Stimulated activated CD8-positive, alpha-beta memory T cell treated with anti-CD3 and anti-CD28 coated beads, Interleukin-15, amount 100 ng/mL, for 1 hour (primary cell): Measurements from ENCODE around the gene CHD3.

Experiments
- DNase-seq: peaks from one replicate; pipeline ENCODE4 v3.0.0-alpha.2; 2020; ENCODE audit warnings: low read depth

CHD3 gene

DNA sequence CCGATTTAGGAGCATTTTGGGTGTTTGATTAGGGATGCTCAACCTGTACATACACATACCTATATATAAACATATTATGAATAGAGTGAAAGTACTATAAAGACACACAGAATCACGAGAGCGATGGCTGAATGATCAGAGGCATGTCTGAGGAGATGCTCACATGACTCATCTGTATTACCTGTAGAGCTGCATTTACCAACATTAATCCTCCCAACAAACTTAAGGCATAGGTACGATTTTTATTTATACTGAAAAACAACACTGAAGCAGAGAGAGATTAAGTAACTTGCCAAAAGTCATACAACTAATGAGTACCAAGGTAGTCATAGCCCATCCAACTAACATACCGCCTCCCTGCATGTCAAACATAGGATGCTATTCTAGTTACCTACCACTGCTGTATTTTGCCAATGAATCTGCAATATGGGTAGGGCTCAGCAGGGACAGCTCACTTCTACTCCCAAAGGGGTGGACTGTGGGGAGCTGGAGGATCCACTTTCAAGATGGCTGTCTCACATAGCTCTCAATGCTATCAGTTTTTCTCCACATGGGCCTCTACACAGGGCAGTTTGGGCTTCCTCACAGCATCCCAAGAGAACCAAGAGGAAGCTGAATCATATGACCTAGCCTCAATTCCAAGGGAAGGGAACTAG is 23.5 kb upstream of the CHD3 start:
- no peak for DNase-seq

DNA sequence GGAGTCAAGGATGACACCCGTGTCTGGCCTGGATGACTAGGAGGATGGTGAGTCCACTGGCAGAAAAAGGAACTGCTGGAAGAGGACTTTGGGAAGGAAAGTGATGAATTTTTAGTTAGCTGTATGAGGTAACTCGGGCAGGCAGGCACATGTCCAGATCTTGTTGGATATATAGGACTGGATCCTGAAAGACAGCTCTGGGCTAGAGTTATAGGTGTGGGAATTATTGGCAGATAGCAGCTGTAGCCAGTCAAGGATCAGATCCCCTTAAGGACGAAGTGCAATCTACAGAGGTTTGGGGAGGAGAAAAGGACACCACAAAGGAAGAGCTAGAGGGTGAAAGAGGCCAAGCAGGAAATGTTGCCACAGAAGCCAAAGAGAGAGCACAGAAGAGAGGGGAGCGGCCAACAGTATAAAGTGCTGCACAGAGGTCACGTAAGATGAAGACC is 20.7 kb upstream of the CHD3 start:
- DNase-seq = no peak

DNA sequence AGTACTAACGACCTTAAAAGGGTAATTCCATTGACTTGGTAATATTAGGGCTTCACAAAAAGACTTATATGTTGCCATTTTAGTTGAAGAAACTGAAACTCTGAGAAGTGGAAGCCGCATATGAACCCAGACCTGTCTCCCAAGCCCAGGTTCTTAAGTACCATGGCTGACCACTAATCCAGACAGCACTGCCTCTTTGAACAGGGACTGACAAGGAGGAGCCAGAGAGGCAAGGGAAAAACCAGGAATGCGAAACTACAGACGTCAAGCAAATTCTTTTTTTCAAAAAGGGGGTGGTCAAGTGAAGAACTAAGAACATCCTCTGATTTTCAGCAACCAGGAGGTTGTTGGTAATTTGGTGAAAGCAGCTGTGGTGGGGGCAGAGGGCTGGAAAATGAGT is 15.5 kb upstream of the CHD3 start:
- no peak for DNase-seq

DNA sequence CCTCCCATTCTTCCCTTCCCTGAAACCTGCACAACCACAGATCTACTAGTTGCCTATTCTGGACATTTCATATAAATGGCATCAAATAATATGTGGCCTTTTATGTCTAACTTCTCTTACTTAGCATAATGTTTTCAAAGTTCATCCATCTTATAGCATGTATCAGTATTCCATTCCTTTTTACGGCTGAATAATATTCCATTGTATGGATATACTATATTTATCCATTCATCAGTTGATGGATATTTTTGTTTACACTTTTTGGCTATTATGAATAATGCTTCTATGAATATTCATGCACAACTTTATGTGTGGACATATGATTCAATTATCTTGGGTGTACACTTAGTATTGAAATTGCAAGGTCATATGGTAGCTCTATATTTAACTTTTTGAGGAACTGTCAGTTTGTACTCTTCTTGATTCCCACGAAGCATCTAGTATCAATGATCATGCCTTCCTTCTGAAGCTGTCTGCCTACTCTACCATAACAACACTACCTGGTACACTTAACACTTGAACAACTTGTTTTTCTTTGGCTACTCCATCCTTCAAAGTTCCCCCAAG is 12.7 kb upstream of the CHD3 start:
- DNase-seq = no peak

DNA sequence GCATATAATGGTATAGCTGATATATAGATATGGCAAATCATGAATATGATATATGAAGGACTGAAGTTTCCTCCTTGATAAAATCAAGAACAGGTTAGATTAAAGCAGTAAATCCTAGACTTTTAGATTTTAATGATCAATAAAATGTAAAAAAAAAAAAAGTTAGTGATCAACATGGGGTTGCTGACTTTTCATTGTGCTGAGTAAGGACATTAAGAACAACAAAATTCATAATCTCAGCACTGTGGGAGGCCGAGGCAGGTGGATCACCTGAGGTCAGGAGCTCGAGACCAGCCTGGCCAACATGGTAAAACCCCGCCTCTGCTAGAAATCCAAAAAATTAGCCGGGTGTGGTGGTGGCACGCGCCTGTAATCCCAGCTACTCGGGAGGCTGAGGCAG is 10.4 kb upstream of the CHD3 start:
- no peak for DNase-seq

DNA sequence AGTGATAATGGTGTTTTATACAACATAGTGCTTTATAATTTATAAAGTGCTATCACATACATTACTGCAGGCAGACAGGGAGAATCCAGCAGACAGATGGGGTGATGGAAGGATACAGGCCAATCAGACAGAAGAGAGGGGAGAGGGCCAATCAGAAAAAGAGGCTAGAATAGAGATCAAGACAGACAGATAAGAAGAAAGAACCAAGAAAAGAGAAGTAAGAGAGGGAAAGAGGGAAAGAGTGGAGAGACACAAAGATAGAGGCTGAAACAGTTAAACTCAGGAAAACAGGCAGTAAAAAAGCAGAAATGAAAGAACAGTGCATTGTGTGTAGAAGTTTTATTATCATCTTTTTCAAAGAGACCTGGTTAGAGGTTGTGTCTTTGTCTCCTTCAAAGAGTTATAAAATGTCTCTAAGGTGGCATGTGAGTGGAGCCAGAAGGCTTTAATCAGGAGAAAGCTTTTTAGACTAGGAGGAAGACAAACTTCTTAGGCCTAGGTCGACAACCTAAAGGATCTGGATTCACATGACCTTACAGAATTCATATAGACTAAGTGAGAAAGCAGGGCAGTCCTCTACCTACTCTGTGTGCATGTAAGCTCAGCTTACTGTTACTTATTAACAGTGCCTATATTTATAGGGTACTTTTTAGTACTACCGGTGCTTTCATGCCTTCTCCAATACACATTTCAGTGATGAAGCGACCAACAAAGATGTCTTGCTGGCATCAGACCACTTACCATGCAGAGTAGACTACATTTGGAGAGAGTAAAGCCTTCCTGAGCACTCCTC is 8.3 kb upstream of the CHD3 start:
- DNase-seq = no peak

DNA sequence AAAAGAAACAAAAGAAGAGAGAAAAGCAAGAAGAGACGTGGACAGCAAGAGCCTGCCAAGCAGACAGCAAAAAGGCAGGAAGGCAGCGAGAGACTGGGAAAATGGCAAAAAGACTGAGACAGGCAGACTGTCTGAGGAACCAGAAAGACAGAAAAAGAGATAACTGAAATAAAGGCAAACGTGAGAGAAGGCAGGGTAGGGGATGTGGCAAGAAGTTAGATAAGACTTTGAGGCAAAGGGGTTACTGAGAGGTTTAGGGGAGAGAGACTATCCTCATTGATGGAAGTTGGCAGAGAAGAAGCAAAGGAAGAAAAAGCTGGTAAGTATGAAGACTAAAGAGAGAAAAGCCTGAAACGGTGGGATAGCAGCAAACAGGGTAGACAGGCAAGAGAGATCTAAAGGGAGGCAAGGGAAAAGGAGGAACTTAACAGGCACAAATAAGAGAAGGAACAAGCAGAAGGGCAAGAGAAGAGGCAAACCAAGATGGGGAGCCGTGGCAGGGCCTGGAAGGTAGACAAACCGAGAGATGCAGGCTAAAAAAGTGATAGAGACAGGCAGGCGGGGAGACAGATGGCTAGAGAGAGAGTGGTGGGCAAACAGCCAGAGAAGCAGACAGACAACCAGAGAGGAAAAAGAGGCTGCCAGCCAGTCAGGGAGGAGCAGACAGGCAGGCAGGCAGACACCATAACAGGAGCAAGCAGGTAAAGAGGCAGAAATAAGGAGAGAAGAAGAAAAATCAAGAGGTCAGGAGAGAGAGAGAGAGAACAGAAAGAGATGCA is 7.1 kb upstream of the CHD3 start:
- no peak for DNase-seq

DNA sequence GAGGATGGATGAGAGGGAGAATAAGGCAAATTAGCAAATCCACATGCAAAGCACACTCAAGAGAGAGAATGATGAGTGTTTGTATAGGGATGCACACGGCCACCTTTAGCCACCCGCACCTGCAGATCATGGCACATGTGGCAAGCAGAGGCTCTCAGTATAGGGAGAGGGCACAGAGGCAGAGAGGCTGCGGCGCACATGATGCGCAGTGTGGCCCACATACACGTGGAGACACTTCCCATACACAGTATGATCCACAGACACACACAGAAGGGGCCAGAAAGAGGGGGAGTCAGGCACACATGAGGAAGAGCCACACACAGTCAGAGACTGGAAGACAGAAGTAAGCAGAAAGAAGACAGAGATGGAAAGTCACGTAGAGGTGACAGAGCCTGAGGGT is 6.5 kb upstream of the CHD3 start:
- no peak for DNase-seq

DNA sequence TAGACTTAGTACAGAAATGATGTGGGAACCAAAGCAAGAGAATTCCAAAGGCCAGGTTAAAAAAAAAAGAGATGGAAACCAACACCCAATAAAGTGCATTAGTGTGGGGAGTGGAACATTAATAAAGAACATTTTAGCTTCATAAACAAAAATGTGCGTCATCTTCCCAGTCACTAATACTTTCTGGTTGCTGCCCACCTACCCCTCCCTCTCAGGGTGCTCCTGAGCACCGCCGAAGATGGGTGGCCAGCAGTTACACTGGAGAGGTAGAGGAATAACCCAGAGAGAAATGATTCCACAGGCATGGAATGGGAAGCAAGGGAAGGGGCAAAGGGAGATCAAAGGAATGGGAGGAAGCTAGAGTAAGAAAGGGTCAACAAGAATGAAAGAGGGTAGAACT is 6.0 kb upstream of the CHD3 start:
- DNase-seq = no peak

DNA sequence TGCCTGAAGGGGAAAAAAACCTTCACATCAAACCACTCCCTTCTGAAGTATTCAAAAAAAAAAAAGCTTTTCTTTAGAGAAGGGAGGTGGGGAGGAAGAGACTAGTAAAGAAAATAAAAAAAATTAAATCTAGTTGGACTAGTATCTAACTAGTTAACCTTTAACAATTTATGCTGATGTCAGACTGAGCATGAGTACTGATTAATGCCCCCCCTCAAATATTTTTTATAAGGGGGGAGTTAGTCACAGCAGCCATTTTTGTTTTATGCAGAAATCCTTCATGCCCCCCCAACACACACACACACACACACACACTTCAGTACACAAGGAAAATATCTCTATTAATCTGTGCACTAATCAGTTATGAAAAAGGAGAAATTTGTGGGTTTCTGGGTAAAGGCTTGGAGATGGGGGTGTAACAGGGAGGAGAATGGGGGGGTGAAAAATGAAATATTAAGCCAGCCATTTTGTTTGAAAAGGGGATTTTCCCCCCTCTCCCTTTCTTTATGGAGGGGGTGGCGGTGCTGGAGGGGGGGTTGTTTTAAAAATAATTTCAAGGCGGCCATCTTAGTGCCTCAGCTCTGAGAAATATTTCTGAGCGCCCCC is 4.7 kb upstream of the CHD3 start:
- DNase-seq = no peak

DNA sequence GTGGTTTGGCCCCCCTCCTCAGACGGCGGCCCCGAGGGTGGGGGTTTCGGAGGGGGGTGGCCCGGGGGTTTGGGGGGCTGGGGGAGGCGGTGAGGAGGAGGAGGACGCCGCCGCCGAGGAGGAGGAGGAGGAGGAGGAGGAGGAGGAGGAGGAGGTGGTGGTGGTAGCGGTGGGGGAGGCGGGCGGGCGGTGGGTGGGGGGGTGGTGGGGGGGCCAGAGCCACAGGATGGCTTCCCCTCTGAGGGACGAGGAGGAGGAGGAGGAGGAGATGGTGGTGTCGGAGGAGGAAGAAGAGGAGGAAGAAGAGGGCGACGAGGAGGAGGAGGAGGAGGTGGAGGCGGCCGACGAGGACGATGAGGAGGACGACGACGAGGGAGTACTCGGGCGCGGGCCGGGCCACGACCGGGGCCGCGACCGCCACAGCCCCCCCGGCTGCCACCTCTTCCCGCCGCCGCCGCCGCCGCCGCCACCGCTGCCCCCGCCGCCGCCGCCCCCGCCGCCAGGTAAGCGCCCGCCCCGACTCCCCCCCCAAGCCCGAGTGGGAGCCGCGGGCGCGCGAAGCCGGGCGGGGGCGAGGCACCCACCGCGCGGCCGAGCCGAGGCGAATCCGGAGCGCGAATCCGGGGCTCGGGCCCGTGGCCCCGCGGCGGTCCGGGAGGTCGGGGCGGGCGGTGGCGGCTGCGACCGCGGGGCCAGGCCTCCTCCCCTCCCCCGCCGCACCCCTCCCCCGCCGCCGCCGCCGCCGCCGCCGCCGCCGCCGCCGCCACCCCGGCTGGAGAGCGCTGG is 3.8 kb upstream of the CHD3 start:
- no peak for DNase-seq

DNA sequence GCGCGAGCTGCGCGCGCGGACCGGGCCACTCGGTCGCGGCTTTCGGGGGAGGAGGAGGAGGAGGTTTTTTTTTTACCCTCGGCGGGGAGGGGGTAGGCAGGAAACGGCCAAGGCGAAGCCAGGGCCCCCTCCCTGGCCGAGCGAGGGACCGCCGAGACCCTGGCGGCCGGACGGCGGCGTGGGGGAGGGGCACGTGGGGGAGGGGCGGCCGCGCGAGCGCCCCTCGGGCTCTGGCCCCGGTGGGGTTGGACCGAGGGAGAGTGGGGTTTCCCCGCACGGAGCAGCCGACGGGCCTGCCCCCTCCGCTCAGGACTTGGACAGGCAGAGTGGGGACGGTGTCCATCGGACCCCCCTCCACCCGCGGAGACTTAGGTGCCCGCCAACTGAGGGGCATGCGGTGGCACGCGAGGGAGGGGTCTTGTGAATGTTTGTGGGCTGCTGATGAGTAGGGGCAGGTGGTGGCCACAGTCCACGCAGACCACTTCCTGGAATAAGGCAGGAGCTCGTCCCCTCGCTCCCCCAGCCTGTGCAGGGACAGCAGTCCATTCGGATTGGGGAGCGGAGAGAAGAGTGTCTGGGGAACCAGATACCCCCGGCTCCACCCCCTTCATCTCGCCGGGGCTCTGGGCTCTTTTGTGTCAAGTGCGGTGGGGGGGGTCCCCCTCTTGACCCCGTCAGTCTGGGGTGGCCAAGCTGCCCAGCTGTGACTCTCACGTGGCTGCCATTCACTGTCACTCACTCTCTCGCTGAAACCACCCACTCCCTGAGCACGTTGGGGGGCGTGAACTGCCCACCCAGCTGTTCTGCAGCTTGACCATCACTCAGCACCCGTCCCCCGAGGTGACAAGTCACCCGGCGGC is 3.0 kb upstream of the CHD3 start:
- no peak for DNase-seq

DNA sequence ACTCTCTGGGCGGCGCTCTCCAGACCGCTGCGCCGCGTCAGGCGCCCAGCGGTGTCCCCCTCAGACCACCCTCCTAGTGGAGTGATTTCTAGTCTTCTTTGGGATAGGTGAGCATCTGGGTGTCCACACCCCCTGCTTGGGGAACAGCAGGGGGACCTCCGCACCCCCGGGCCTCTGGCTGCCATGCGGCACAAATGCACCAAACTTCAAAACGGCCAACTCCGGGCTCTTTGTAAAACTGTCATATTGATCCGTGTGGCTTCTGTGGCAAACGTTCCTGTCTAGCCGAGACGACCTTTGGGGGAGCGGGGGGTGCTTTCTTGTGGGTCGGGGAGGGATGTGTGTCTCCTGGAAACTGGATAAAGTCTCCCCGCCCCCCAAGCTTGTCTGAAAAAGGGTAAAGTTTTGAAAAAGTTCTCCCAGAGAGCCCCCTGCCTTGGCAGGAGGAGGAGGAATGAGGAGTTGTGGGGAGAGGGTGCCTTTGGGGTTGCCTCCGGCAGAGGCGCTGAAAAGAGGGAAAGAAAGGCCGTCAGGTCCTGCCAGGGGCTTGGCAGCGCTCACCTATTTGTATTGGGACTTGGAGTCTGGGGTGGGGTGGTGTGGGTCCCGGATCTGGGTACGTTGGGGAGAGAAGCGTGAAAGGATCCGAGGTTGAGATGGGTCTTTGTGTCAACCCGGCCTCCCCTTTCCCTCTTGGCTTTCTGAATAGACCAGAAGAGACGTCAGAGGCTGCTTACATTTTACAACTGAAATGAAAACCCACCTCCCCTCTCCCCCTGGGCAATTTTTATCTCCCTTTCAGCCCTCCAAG is 2.2 kb upstream of the CHD3 start:
- peak; percentile 22 for DNase-seq

DNA sequence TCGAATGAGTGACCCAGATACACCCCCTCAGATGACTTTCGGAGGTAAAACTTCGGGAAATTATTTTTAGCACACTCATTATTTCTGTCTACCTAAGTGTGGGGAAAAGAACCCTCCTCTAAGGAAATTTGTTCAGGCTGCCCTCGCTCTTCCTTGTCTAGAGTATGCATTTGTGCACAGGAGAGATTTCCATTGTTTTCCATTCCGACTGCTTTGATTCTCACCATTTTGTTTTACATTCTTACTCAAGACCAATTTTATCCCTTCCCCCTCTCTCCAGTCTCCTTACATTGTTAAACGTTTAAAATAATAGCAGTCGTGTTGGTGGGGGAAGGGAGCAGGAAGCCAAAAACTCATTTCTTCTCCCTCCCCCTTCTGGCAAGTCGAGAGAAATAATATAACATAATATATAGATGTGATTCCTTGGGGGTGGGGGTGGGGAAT is 1.5 kb upstream of the CHD3 start:
- no peak for DNase-seq

DNA sequence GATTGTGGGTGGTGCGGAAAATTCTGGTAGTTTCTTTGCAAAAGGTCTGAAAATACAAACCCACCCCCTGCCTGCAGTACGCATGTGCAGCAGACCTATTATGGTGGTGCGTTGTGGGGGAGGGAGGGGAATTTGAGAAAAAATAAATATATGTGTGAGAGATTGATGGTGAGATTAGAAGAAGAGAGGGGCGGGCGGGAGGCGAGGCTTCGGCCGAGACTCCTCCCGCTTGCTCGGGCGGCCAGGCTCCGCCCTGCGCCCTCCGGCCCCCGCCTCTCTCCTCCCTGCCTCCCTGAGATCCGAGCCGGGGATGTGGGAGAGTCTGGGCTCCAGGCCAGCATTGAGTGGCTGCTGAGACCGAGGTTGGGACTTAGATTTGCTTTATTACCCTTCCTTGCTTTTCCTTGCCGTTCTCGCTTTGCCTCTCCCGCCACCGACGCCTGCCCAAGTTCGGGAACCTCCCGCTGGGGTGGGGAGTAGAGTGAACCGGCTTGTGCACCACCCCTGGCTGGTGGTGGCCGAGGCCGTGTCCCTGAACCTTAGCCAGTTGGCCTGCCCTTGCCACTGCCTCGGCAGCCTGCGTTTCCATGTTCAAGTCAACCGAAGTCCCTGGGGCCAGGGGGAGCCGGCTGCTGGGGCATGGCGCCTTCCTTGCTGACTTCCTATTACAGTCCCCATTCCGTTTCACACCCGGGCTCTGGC is 956 bp upstream of the CHD3 start:
- peak; percentile 76 for DNase-seq

DNA sequence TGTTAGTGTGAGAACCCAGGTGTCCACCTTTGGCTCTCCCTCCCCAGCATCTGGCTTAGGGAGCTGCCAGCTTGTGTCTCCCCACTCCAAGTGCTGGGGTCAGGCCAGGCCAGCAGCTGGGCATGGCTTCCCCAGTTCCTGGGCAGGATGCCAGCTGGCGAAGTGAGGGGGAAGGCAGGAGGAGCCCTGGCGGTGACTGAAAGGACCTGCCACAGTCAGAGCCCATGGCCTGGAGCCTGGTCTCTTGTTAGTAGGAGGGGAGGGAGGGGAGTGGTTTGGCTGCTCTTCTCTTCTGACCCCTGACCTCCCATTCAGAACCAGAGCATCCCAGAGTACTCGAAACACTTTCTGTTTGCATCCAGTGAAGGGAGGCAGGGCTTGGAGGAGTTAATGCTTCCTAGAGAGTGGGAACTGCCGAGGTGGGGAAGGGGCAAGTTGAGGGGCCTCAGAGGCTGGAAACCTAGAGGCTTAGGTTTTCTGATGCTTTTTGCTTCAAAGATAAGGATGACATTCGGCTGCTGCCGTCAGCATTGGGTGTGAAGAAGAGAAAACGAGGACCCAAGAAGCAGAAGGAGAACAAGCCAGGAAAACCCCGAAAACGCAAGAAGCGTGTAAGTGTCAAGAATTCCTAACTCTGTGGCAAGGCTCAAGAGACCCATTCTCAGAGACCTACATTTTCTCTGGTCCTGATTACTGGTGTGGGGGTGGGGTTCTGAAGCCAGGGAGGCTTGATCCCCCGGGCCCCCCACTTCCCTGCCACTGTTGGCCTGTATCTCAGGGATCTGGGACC is 772 bp downstream of the CHD3 start:
- DNase-seq = no peak

DNA sequence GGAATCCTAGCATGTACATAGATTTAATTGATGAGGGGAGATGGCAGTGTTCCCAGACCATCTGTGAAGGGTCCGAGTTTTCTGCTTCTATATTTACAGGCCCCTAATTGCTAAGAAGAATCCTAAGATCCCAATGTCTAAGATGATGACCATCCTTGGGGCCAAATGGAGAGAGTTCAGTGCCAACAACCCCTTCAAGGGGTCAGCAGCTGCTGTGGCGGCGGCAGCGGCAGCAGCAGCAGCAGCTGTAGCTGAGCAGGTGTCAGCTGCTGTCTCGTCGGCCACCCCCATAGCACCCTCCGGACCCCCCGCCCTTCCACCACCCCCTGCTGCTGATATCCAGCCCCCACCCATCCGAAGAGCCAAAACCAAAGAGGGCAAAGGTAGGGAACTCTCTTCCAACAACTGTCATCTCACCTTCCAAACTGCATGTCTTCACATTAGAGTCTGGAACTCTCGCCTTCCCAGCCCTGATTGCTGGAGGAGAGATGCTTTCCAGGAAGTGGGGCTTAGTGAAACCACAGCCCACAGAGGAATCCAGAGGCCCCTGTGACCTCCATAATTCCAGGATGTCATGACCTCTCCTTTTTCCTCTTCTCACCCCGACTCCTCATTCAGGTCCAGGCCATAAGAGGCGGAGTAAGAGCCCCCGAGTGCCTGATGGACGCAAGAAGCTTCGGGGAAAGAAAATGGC is 4.7 kb downstream of the CHD3 start:
- no peak for DNase-seq
